ENCODE measurements around the gene MBNL1.

The MBNL1 gene

GRCh38 chr3:152270937-152271336, 2.2 kb downstream of the MBNL1 start:
- DNase-seq (ENCODE audit: low read depth, low spot score), result no peak
- H3K27ac ChIP-seq, result peak overlapping the region; percentile 95

- H3K27ac ChIP-seq, result peak overlapping the region; percentile 95
- no peak for DNase-seq (ENCODE audit: low read depth, low spot score)
Observed at GRCh38 chr3:152271501-152272236, 2.9 kb downstream of the MBNL1 start.

GRCh38 chr3:152272771-152273242, 4.1 kb downstream of the MBNL1 start:
- H3K27ac ChIP-seq, result peak overlapping the region; percentile 41
- no peak for DNase-seq (ENCODE audit: low read depth, low spot score)

GRCh38 chr3:152276681-152277080, 8.0 kb downstream of the MBNL1 start:
- DNase-seq (ENCODE audit: low read depth, low spot score), result no peak
- H3K27ac ChIP-seq, result no peak overlapping the region

GRCh38 chr3:152277198-152277597, 8.5 kb downstream of the MBNL1 start:
- no peak overlapping the region for H3K27ac ChIP-seq

GRCh38 chr3:152278756-152279427, 10.2 kb downstream of the MBNL1 start:
- no peak overlapping the region for H3K27ac ChIP-seq
- no peak for DNase-seq (ENCODE audit: low read depth, low spot score)

More at GRCh38 chr3:152277198-152277597, 8.5 kb downstream of the MBNL1 start:
- DNase-seq (ENCODE audit: low read depth, low spot score), result no peak

GRCh38 chr3:152279479-152279878, 10.8 kb downstream of the MBNL1 start:
- no peak for DNase-seq (ENCODE audit: low read depth, low spot score)
- H3K27ac ChIP-seq, result no peak overlapping the region

GRCh38 chr3:152280539-152280938, 11.8 kb downstream of the MBNL1 start:
- no peak for DNase-seq (ENCODE audit: low read depth, low spot score)
- H3K27ac ChIP-seq, result no peak overlapping the region

GRCh38 chr3:152281133-152281713, 12.5 kb downstream of the MBNL1 start:
- DNase-seq (ENCODE audit: low read depth, low spot score), result no peak
- H3K27ac ChIP-seq, result no peak overlapping the region

- no peak for DNase-seq (ENCODE audit: low read depth, low spot score)
- H3K27ac ChIP-seq, result no peak overlapping the region
Observed at GRCh38 chr3:152282813-152283212, 14.1 kb downstream of the MBNL1 start.

- H3K27ac ChIP-seq, result no peak overlapping the region
- no peak for DNase-seq (ENCODE audit: low read depth, low spot score)
Observed at GRCh38 chr3:152283492-152284381, 15.0 kb downstream of the MBNL1 start.

GRCh38 chr3:152284906-152285305, 16.2 kb downstream of the MBNL1 start:
- DNase-seq (ENCODE audit: low read depth, low spot score), result no peak
- no peak overlapping the region for H3K27ac ChIP-seq

GRCh38 chr3:152285509-152285908, 16.8 kb downstream of the MBNL1 start:
- H3K27ac ChIP-seq, result no peak overlapping the region
- no peak for DNase-seq (ENCODE audit: low read depth, low spot score)

GRCh38 chr3:152287898-152288576, 19.3 kb downstream of the MBNL1 start:
- H3K27ac ChIP-seq, result peak overlapping the region; percentile 0
- DNase-seq (ENCODE audit: low read depth, low spot score), result no peak

- no peak for DNase-seq (ENCODE audit: low read depth, low spot score)
- H3K27ac ChIP-seq, result no peak overlapping the region
Observed at GRCh38 chr3:152288681-152289080, 20.0 kb downstream of the MBNL1 start.

GRCh38 chr3:152289708-152290107, 21.0 kb downstream of the MBNL1 start:
- H3K27ac ChIP-seq, result no peak overlapping the region
- DNase-seq (ENCODE audit: low read depth, low spot score), result no peak

GRCh38 chr3:152290374-152290773, 21.6 kb downstream of the MBNL1 start:
- H3K27ac ChIP-seq, result no peak overlapping the region
- DNase-seq (ENCODE audit: low read depth, low spot score), result no peak

GRCh38 chr3:152291238-152291637, 22.5 kb downstream of the MBNL1 start:
- no peak overlapping the region for H3K27ac ChIP-seq
- DNase-seq (ENCODE audit: low read depth, low spot score), result no peak

- H3K27ac ChIP-seq, result no peak overlapping the region
- no peak for DNase-seq (ENCODE audit: low read depth, low spot score)
Observed at GRCh38 chr3:152291649-152292066, 22.9 kb downstream of the MBNL1 start.

- H3K27ac ChIP-seq, result no peak overlapping the region
Observed at GRCh38 chr3:152292366-152292765, 23.6 kb downstream of the MBNL1 start.

More at GRCh38 chr3:152292366-152292765, 23.6 kb downstream of the MBNL1 start:
- DNase-seq (ENCODE audit: low read depth, low spot score), result no peak
